Skeletal muscle tissue (tissue), 4 donors: Measurements from ENCODE around the gene DPP10. TPM values are rescaled to one million over a fixed set of nuclear protein-coding genes. Genes with fewer than 3 reads are reported as not detected.
A peak's percentile ranks its signal among the peaks of the same experiment; 100 is the strongest.

Experiments used
- H3K27ac ChIP-seq: one replicate; pipeline ENCODE4 v1.7.0; 2013; ENCODE audit warnings: mild to moderate bottlenecking, low read depth, low read length, inconsistent platforms
- H3K27me3 ChIP-seq, 3 donors: one replicate each; pipeline ENCODE4 v1.7.0; 2013; ENCODE audit warnings: low read length in 3 of 3; ENCODE audit not compliant: control insufficient read depth in 3 of 3, insufficient read depth in 3 of 3
- H3K36me3 ChIP-seq, 3 donors: one replicate each; pipeline ENCODE4 v1.7.0; 2013; ENCODE audit warnings: low read length in 3 of 3; ENCODE audit not compliant: control insufficient read depth in 3 of 3, insufficient read depth in 3 of 3
- H3K4me1 ChIP-seq, 3 donors: one replicate each; pipeline ENCODE4 v1.7.0; 2013; ENCODE audit warnings: low read length in 3 of 3, mild to moderate bottlenecking in 3 of 3; ENCODE audit not compliant: control insufficient read depth in 3 of 3, insufficient read depth in 3 of 3
- H3K4me3 ChIP-seq, 3 donors: one replicate each; pipeline ENCODE4 v1.7.0; 2013; ENCODE audit warnings: low read length in 3 of 3
- H3K9ac ChIP-seq, 3 donors: one replicate each; pipeline ENCODE4 v1.7.0; 2013; ENCODE audit warnings: low read length in 3 of 3, mild to moderate bottlenecking in 3 of 3, moderate library complexity in 2 of 3, low read depth in 1 of 3
- H3K9me3 ChIP-seq, 3 donors: one replicate each; pipeline ENCODE4 v1.7.0; 2013; ENCODE audit warnings: low read length in 3 of 3; ENCODE audit not compliant: control insufficient read depth in 3 of 3
- total RNA-seq: library from RNA; depleted of rRNA; stranded (reverse); fragments of >200 nt; gene quantifications from one replicate; pipeline ENCODE4 v1.2.3, GENCODE V29; 2014
- donor health status: Osteomylitis.

DPP10 gene
- total RNA-seq, 1 donor from 2014 or later: 1.0 TPM

- H3K9ac ChIP-seq: no peak overlapping the region
- H3K27ac ChIP-seq: no peak overlapping the region
- no peaks in the 10 kb centered on the region for H3K36me3 ChIP-seq
- no peaks in the 10 kb centered on the region for H3K27me3 ChIP-seq
- H3K4me3 ChIP-seq: no peak overlapping the region
- no peaks in the 10 kb centered on the region for H3K9me3 ChIP-seq
- H3K4me1 ChIP-seq: no peaks in the 10 kb centered on the region
These were observed 92.0 kb downstream of the DPP10 start for GRCh38 chr2:114534116-114535084.

GRCh38 chr2:114537777-114538176, 95.3 kb downstream of the DPP10 start:
- Histone ChIP-seq H3K9ac (no peak overlapping the region), H3K27me3 (no peaks in the 10 kb centered on the region), H3K4me1 (no peaks in the 10 kb centered on the region), H3K27ac (no peak overlapping the region), H3K36me3 (no peaks in the 10 kb centered on the region), H3K9me3 (no peaks in the 10 kb centered on the region), H3K4me3 (no peak overlapping the region)

DNA sequence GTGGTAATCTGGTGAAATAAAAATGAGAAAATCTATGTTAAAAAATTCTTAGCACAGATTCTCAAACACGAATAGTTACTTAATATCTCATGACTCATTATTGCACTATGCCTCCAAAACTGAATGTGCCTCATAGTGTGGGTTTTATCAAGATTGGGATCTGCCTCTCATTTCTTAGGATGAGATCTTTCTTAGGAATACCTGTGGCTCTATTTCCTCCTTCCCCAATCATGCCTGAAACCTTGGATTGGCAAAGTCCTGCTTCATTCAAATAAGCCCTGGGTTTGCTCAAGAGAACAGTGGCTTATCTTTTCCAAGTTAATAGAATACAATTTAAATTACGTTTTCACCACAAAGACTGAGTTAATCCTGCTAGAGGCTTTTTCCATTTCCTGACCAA, 100.3 kb downstream of the DPP10 start:
- Histone ChIP-seq H3K27ac (no peak overlapping the region), H3K27me3 (no peaks in the 10 kb centered on the region), H3K4me1 (peaks cover 0 to 3% (median 0%) of the 10 kb centered on the region in 3 donors), H3K9me3 (no peaks in the 10 kb centered on the region), H3K36me3 (no peaks in the 10 kb centered on the region), H3K9ac (peak overlapping the region in 1 of 3 donors; percentile 16), H3K4me3 (no peak overlapping the region)

DNA sequence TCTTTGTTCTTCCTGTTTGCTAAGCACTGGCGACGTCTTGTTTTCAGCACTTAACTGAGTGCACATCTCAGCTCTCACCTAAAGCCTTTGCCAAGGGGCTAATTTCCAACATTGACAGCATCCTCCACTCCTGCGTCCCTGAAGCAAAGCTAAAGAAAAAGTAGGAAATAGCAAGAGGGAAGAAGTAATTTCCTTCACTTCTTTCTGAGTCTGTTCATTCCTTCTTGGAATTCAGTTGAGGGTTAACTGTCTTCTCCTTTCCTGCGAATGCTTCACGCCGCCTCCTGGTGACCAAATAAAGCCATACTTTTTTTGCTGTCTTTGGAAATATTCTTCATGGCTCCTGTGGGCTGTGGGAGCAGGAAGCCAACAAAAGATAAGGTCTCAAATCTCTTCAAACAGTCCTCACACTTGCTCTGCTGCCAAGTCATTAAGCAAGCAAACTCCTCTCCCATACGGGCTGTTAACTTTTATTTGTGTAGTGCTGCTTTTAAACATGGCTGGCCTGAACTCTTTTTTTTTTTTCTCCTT, 100.9 kb downstream of the DPP10 start:
- H3K4me1 ChIP-seq: peaks cover 0 to 3% (median 0%) of the 10 kb centered on the region in 3 donors
- H3K27me3 ChIP-seq: no peaks in the 10 kb centered on the region
- peak overlapping the region in 1 of 3 donors; percentile 52 for H3K4me3 ChIP-seq
- peak overlapping the region in 2 of 3 donors; percentile 16 to 30 for H3K9ac ChIP-seq
- H3K27ac ChIP-seq: no peak overlapping the region
- no peaks in the 10 kb centered on the region for H3K9me3 ChIP-seq
- H3K36me3 ChIP-seq: no peaks in the 10 kb centered on the region

GRCh38 chr2:114545052-114545451, 102.6 kb downstream of the DPP10 start:
- no peak overlapping the region for H3K27ac ChIP-seq

GRCh38 chr2:114546531-114546930, 104.1 kb downstream of the DPP10 start:
- H3K36me3 ChIP-seq: no peaks in the 10 kb centered on the region
- H3K4me1 ChIP-seq: peaks cover 0 to 3% (median 0%) of the 10 kb centered on the region in 3 donors
- H3K27ac ChIP-seq: no peak overlapping the region
- no peak overlapping the region for H3K4me3 ChIP-seq
- no peaks in the 10 kb centered on the region for H3K27me3 ChIP-seq
- H3K9me3 ChIP-seq: no peaks in the 10 kb centered on the region
- H3K9ac ChIP-seq: no peak overlapping the region

More at GRCh38 chr2:114545052-114545451, 102.6 kb downstream of the DPP10 start:
- Histone ChIP-seq H3K4me1 (peaks cover 0 to 3% (median 0%) of the 10 kb centered on the region in 3 donors), H3K36me3 (no peaks in the 10 kb centered on the region), H3K9me3 (no peaks in the 10 kb centered on the region), H3K9ac (no peak overlapping the region), H3K4me3 (no peak overlapping the region), H3K27me3 (no peaks in the 10 kb centered on the region)

GRCh38 chr2:114548151-114548550, 105.7 kb downstream of the DPP10 start:
- Histone ChIP-seq H3K27me3 (peaks cover 0 to 2% (median 0%) of the 10 kb centered on the region in 3 donors), H3K4me3 (no peak overlapping the region), H3K9ac (no peak overlapping the region), H3K9me3 (no peaks in the 10 kb centered on the region), H3K4me1 (peaks cover 0 to 3% (median 0%) of the 10 kb centered on the region in 3 donors), H3K36me3 (no peaks in the 10 kb centered on the region), H3K27ac (no peak overlapping the region)

DNA sequence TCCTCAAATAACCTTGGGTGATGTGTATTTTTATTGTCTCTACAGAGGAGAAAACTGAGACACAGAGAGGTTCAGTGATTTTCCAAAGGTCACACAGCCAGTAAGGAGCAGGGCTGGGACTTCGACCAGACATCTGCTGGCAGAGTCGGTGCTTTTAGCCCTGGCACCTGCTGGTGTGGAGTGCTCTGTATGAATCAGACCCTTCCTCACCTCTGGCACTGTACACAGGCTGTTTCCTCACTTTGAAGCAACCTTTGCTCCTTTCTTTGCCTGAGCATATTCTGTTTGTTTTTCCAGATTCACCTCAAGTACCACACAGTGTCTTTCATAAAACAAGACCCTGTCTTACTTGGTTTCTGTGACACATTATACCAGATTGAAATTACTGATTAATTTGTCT, 107.9 kb downstream of the DPP10 start:
- peaks cover 0 to 10% (median 0%) of the 10 kb centered on the region in 3 donors for H3K27me3 ChIP-seq
- H3K36me3 ChIP-seq: no peaks in the 10 kb centered on the region
- H3K4me1 ChIP-seq: no peaks in the 10 kb centered on the region
- no peaks in the 10 kb centered on the region for H3K9me3 ChIP-seq
- H3K4me3 ChIP-seq: no peak overlapping the region
- no peak overlapping the region for H3K9ac ChIP-seq
- no peak overlapping the region for H3K27ac ChIP-seq

DNA sequence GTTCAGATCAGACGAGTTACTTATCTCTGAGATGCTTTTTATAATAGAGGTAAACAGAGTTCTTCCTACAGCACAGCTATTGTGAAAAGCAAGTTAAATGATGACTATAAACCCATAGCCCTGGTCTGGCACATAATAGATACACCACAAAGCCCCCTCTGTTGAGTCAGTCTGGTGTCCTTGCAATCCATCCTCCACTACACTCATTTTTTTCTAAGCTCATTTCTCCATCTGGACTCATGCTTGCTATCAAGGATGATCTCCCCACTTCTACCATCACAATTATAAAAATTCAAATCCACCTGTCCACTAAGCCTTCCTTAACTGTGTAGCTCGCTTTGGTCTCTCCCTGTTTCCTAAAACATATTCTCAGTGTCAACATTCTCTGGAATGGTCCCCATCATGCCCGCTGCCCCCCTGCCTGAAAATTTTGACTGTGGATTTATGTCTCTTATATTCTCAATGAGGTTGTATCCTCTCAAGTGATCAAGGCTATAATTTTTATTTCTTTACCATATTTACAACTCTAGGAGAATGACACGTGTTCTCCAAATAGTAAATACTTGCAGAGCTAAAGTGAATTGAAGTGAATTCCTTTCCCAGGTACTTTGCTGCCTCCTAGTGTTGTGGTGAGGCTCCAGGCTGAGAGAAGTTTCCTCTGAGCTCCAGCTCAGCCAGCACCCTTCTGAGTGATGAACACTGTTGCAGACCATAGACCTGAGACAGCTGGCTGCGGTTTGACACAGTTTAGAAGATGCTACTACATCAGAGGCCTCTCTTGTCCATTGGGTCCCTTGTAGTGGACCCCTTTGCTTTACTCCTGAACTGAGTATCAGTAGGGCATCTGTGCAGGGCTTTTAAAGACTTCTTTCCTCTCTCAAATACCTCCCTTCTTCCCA, 108.7 kb downstream of the DPP10 start:
- H3K4me3 ChIP-seq: no peak overlapping the region
- H3K4me1 ChIP-seq: no peaks in the 10 kb centered on the region
- H3K36me3 ChIP-seq: no peaks in the 10 kb centered on the region
- H3K27me3 ChIP-seq: peaks cover 0 to 10% (median 0%) of the 10 kb centered on the region in 3 donors
- H3K27ac ChIP-seq: no peak overlapping the region
- no peak overlapping the region for H3K9ac ChIP-seq
- no peaks in the 10 kb centered on the region for H3K9me3 ChIP-seq
